ENCODE data around the gene FAF1. TPM values are rescaled to one million over a fixed set of nuclear protein-coding genes. Genes with fewer than 3 reads are reported as not detected.

Gene FAF1
- total and polyA plus RNA-seq, 2 of the 8 experiments (the other 6 are each of a cell fraction or from before 2014, with no cell fraction given): 10.8 to 65.9 TPM

- Histone ChIP-seq H2BK5ac (ENCODE audit: low read depth, low read length) (no peak overlapping the region), H2BK120ac (replicated peaks; ENCODE audit: low read depth, low read length) (no peak overlapping the region), H3K9ac (replicated peaks in 1 of 4; ENCODE audit: extremely low read depth in 1 of 4, low read depth in 3 of 4, low read length in 3 of 4) (no peak overlapping the region; a peak in 1 of 7 replicates), H4K20me1 (replicated peaks in 1 of 2; ENCODE audit: control insufficient read depth in 1 of 2, insufficient read depth in 2 of 2, low read length in 2 of 2) (peaks cover 7 to 16% of the 10 kb centered on the region in 2 experiments), H4K5ac (ENCODE audit: insufficient read length, low read depth, low read length) (no peak overlapping the region), H3K79me2 (ENCODE audit: control insufficient read depth in 1 of 2, insufficient read depth in 2 of 2, low read length in 2 of 2) (no peaks in the 10 kb centered on the region), H3K9me3 (ENCODE audit: insufficient read depth in 2 of 2, low read depth in 1 of 2, low read length in 1 of 2) (no peaks in the 10 kb centered on the region), H2BK12ac (ENCODE audit: low read depth, low read length) (no peak overlapping the region), H3K23me2 (ENCODE audit: low read depth, low read length) (peaks cover 10% of the 10 kb centered on the region; the same call in 1 of the 2 replicates), H3K36me3 (ENCODE audit: control insufficient read depth in 2 of 4, insufficient read depth in 4 of 4, low read length in 3 of 4) (no peaks in the 10 kb centered on the region; a peak in 1 of 8 replicates), H3K27me3 (replicated peaks in 1 of 4; ENCODE audit: control insufficient read depth in 3 of 4, extremely low read depth in 1 of 4, insufficient read depth in 3 of 4, low read length in 3 of 4) (peaks cover 42 to 79% (median 62%) of the 10 kb centered on the region in 4 experiments), H3K14ac (ENCODE audit: insufficient read length) (no peak overlapping the region), H3K4ac (replicated peaks; ENCODE audit: insufficient read length, low read depth, low read length) (no peak overlapping the region), H2AK5ac (ENCODE audit: low read depth, low read length) (no peak overlapping the region), H2BK20ac (ENCODE audit: low read length) (no peak overlapping the region), H3K4me3 (ENCODE audit: extremely low read depth in 1 of 4, insufficient read depth in 2 of 4, low read depth in 3 of 4, low read length in 4 of 4) (peak overlapping the region; percentile 47 to 66 (median 53)), H2BK15ac (ENCODE audit: low read length) (no peak overlapping the region), H4K8ac (ENCODE audit: extremely low read depth, insufficient read depth, low read length) (peak overlapping the region; percentile 15; the same call in 1 of the 2 replicates), H2AFZ (ENCODE audit: low read length) (peak overlapping the region; percentile 60; the same call in 1 of the 2 replicates), H3K4me1 (replicated peaks in 1 of 4; ENCODE audit: control insufficient read depth in 3 of 4, insufficient read depth in 4 of 4, low read length in 3 of 4) (peaks cover 6 to 12% (median 9%) of the 10 kb centered on the region in 4 experiments), H3K27ac (ENCODE audit: low read depth, low read length) (no peak overlapping the region), H4K91ac (replicated peaks; ENCODE audit: insufficient read length, low read length) (no peak overlapping the region), H3K18ac (ENCODE audit: extremely low read depth, low read length) (no peak overlapping the region), H3K79me1 (ENCODE audit: low read depth, low read length) (no peaks in the 10 kb centered on the region), H3K56ac (replicated peaks; ENCODE audit: insufficient read length, low read depth, low read length) (no peak overlapping the region), H3K23ac (ENCODE audit: insufficient read length) (no peak overlapping the region), H3K4me2 (ENCODE audit: insufficient read depth in 1 of 2, low read depth in 2 of 2, low read length in 2 of 2) (peak overlapping the region; percentile 97 to 99)
- no peak for FAIRE-seq
- peak in 1 of 2 experiments; percentile 76 for DNase-seq (ENCODE audit: low read depth in 1 of 2, low spot score in 2 of 2)
- 1% methylated on average over 45 of the region's 65 CpGs; no CpG with 5 or more reads in 1 of the 2 experiments for WGBS, 2 experiments (ENCODE audit: extremely low coverage in 1 of 2, insufficient coverage in 1 of 2, insufficient read length in 1 of 2, insufficient replicate concordance in 2 of 2, low coverage in 1 of 2, low lambda C conversion rate in 2 of 2, missing lambda C conversion rate in 1 of 2)
- ChIA-PET CTCF (ENCODE audit: partially characterized antibody) (interaction anchor here (0.6 to 2.8 kb wide), 12 partner anchors 8 to 360 kb away, joined by 3 to 18 read pairs (median 4); partner anchors contain the start of gene FAF1), POLR2A (ENCODE audit: partially characterized antibody) (interaction anchor here (1.1 to 1.9 kb wide), 3 partner anchors 8 to 9 kb away, joined by 3 to 7 read pairs (median 4); partner anchors contain the start of gene FAF1)
- TF ChIP-seq GTF2F1 (IDR thresholded peaks at IDR 0.05; ENCODE audit: borderline replicate concordance, low read depth, low read length) (no peak), KDM4A (IDR thresholded peaks at IDR 0.05; ENCODE audit: low read depth, low read length, severe bottlenecking) (peak; percentile 37), CREB1 (IDR thresholded peaks at IDR 0.05) (0 out of 2 replicates have a peak, but pooled peaks have one; percentile 11), CBX5 (IDR thresholded peaks at IDR 0.05; ENCODE audit: low read depth, low read length) (no peak), SAP30 (IDR thresholded peaks at IDR 0.05; ENCODE audit: insufficient read depth, insufficient replicate concordance, low read length) (peak; percentile 54), USF2 (IDR thresholded peaks at IDR 0.05; ENCODE audit: low read length) (no peak), KDM1A (IDR thresholded peaks at IDR 0.05; ENCODE audit: borderline replicate concordance, low read length) (no peak), RBBP5 (IDR thresholded peaks at IDR 0.05; ENCODE audit: borderline replicate concordance, low read depth, low read length) (0 out of 2 replicates have a peak, but pooled peaks have one; percentile 20), SIN3A (conservative IDR thresholded peaks at IDR 0.05 in 1 of 2, IDR thresholded peaks at IDR 0.05 in 1 of 2; ENCODE audit: low read depth in 1 of 2, low read length in 2 of 2) (peak; percentile 2 to 53; a peak in 1 of 4 replicates)
Measured at GRCh38 chr1:50968821-50969610, 8.9 kb upstream of the FAF1 start.

All from H1 (cell line).